IPS-15b (cell line): ENCODE measurements around the gene INPP5K.
"Not testable (repeated sequence)": the region's sequence is repeated elsewhere in the genome, so short reads cannot be mapped to it uniquely, and the experiment has no call there.

Experiments
- H3K27me3 ChIP-seq: one replicate; pipeline ENCODE4 v1.6.1; 2013; ENCODE audit warnings: low read length; ENCODE audit not compliant: control insufficient read depth, insufficient read depth
- H3K36me3 ChIP-seq: one replicate; pipeline ENCODE4 v1.6.1; 2013; ENCODE audit warnings: low read length; ENCODE audit not compliant: control insufficient read depth, insufficient read depth
- H3K4me1 ChIP-seq: one replicate; pipeline ENCODE4 v1.6.1; 2013; ENCODE audit warnings: mild to moderate bottlenecking, low read length; ENCODE audit not compliant: control insufficient read depth, insufficient read depth
- H3K4me3 ChIP-seq: one replicate; pipeline ENCODE4 v1.5.1; 2013; ENCODE audit warnings: low read depth, low read length
- H3K9ac ChIP-seq: one replicate; pipeline ENCODE4 v1.6.1; 2013; ENCODE audit warnings: low read depth, mild to moderate bottlenecking, low read length
- H3K9me3 ChIP-seq: one replicate; pipeline ENCODE4 v1.6.1; 2013; ENCODE audit warnings: mild to moderate bottlenecking, low read length; ENCODE audit not compliant: control insufficient read depth, insufficient read depth

INPP5K gene

DNA sequence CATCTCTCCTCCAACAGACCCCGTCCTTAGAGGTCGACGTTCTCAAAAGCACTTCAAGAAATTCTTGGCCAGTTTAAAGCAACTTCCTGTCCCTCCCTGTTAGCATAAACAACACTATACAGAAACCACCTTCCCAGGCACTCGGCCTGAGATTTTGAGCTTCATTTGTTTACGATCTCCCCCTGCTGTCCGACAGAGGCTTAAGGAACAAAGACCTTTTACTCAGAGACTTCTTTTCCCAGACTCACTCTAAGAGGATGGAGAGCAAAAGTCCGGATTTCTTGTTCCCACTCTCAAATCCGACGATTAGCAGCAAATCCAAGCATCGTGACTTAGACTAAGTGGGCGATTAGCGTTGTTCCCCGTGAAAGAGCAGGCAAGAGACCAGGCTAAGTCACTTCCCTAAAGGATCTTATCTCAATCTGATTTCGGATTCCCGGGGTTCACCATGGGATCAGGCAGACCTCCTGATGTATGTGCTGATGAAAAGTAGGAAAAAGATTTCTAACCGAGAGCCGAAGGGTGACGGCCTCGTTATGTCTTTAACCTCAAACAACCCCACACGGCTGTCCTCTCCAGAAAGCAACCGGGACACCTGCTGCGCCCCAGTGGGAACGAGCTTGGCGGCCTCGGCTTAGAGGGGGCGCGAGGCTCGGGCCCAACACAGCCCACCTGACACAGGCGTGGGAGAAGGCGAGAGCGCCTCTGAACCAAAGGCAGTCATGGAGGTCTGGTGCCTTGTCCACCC is 598 bp downstream of the INPP5K start:
- Histone ChIP-seq H3K36me3 (peaks cover 5% of the 10 kb centered on the region), H3K4me1 (peaks cover 5% of the 10 kb centered on the region), H3K9me3 (no peaks in the 10 kb centered on the region), H3K9ac (peak overlapping the region; percentile 1), H3K4me3 (peak overlapping the region; percentile 95), H3K27me3 (no peaks in the 10 kb centered on the region)

DNA sequence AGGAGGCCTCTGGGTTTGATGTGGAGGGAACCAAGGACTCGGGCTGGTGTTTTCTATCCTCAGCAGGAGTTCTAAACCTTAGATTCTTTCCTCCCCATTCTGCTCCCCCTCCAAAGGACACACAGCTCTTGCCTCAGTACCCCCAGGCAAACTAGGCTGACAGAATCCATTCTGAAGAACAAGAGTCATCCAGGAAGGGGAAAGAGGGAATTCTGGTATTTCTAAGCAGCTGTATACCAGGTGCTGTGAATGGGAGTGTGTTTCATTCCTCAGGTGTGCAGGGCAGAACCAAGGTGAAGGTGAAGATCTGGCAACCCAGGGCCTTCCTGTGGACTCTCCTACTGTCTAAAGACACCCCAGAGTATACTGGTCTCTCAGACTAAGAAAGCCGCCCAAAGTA is 4.1 kb downstream of the INPP5K start:
- peaks cover 5% of the 10 kb centered on the region for H3K4me1 ChIP-seq
- H3K4me3 ChIP-seq: no peak overlapping the region
- H3K27me3 ChIP-seq: no peaks in the 10 kb centered on the region
- H3K9ac ChIP-seq: no peak overlapping the region
- no peaks in the 10 kb centered on the region for H3K9me3 ChIP-seq
- H3K36me3 ChIP-seq: peaks cover 11% of the 10 kb centered on the region

DNA sequence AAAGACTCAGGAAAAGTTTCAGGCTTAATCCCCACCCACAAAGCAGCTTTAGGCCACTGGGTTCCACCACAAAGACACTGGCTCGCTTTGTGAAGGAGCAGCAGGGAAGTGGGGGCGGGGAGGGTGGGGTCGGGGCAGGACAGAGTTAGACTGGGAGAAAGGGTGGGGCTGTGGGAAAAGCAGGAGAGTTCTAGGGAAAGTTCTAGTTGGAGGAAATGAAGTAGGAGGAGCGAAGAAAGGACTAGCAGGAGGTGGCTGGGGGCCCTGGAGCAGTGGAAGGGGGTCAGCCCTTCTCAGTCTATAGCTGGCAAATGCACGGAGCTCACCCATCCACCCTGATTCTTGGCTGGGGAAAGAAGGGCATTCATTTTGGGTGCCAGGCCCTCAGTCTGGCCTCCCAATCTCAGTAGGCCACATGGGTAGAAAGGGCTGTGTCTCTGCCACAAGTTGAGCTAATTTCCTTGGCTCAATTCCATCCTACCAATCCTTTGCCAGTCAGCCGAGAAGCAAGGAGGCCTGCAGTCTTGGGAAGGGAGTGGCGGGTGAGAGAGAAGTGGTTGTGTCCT is 4.6 kb downstream of the INPP5K start:
- Histone ChIP-seq H3K4me1 (peaks cover 5% of the 10 kb centered on the region), H3K4me3 (no peak overlapping the region), H3K27me3 (no peaks in the 10 kb centered on the region), H3K36me3 (peaks cover 11% of the 10 kb centered on the region), H3K9me3 (no peaks in the 10 kb centered on the region), H3K9ac (no peak overlapping the region)

DNA sequence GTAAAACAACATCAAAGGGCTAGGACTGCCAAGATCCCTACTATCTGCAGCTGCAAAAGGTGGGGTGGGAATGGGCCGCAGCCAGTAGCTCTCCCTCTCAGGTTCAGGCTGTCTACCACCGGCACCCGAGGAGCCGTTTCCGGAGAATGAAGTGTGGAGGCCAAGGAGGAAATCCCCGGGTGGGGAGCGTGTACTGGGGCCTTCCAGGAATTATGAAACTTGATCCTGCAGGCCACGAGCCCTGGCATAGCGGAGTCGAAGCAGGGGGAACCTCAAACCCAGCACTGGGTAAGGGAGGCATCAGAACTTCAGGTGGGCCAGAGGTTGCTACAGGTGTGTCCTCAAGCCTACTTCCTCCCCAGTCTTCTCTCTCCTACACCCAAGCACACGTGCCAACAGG is 5.1 kb downstream of the INPP5K start:
- no peak overlapping the region for H3K4me3 ChIP-seq
- H3K9ac ChIP-seq: no peak overlapping the region
- H3K9me3 ChIP-seq: no peaks in the 10 kb centered on the region
- H3K4me1 ChIP-seq: peaks cover 5% of the 10 kb centered on the region
- peaks cover 15% of the 10 kb centered on the region for H3K36me3 ChIP-seq
- H3K27me3 ChIP-seq: no peaks in the 10 kb centered on the region

DNA sequence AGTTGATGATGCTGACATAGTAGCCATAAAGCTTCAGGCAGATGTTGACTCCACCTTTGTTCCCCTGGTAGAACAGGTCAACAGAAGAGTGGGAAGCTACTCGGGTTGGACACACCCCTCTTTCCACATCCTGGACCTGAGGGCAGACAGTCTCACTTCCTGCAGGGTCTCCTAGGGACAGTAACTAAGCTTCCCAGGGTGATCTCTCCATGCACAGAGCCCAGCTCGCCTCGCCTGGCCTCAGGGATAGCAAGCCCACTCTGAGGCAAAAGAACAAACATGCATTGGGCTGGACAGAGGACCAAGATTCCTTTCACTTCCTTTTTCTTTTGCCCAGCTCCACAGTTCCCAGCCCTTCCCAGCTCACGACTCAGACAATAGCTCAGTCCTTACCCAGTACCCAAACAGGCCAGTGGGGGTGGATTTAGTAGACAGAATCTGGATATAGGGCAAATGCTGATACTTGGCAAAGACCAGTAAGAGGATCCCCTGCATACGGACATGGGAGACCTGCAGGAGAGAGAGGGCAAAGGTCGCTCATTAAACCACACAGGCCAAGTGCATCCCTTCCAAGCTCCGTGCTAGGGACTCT is 7.0 kb downstream of the INPP5K start:
- peaks cover 15% of the 10 kb centered on the region for H3K36me3 ChIP-seq
- H3K9ac ChIP-seq: no peak overlapping the region

DNA sequence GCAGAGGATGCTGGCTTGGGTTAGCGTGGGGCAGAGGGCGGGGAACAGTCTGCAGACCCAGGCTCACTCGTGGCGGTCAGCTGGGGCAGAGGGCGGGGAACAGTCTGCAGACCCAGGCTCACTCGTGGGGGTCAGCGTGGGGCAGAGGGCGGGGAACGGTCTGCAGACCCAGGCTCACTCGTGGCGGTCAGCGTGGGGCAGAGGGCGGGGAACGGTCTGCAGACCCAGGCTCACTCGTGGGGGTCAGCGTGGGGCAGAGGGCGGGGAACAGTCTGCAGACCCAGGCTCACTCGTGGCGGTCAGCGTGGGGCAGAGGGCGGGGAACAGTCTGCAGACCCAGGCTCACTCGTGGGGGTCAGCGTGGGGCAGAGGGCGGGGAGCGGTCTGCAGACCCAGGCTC is 7.7 kb downstream of the INPP5K start:
- H3K9ac ChIP-seq, H3K27me3 ChIP-seq, H3K4me3 ChIP-seq, H3K9me3 ChIP-seq, H3K4me1 ChIP-seq: not testable (repeated sequence)
- peaks cover 12% of the 10 kb centered on the region for H3K36me3 ChIP-seq

More for the DNA sequence above, 7.0 kb downstream of the INPP5K start:
- Histone ChIP-seq H3K27me3 (no peaks in the 10 kb centered on the region), H3K4me1 (no peaks in the 10 kb centered on the region), H3K4me3 (no peak overlapping the region), H3K9me3 (no peaks in the 10 kb centered on the region)

DNA sequence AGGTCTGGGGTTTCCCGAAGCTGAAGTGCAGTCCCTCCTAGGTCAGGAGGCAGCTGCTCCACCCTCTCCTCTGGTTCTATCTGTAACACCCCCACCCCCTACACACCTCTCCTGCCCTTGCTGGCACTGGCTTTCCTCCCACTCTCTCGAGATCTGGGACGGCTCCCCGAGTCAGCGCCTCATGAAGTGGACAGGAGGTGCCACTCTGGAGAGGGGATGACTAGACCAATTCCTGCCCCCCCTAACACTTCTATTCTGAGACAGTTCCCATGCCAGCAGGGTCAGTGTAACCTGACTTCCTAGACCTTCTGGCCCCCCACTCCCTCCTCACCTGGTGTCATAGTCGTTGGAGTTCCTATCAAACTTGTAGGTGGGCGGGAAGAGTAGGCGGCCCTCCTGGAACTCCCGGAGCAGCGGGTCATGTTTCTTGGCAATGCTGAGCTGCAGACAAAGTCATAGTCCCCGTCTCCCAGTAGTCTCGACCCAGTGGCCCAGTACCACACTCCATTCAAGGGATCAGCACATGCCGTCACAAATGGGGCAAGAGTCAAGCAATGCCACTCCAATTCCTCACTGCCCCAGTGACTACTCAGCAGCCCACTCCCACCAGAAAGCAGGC is 9.7 kb downstream of the INPP5K start:
- H3K9me3 ChIP-seq: no peaks in the 10 kb centered on the region
- H3K36me3 ChIP-seq: peaks cover 10% of the 10 kb centered on the region
- no peaks in the 10 kb centered on the region for H3K27me3 ChIP-seq
- no peaks in the 10 kb centered on the region for H3K4me1 ChIP-seq
- H3K4me3 ChIP-seq: no peak overlapping the region
- H3K9ac ChIP-seq: no peak overlapping the region

DNA sequence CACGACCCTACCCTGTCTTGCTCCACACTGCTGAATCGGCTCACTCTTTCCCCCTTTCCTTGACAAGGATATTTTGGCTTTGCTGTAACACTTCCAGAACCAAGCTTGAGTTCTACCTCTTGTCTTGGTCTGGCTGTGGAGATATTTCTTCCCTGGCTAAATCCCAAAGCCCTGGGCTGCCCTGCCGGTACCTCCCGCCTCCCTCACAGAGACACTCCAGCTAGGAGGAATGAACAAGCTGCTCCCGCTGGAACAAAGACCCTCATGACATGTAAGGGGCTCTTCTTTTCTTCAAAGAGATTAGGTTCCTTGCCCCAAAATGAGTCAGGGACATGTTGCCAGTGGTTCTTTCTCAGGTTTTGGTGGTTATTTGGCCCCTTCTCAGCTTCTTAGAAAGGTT is 10.8 kb downstream of the INPP5K start:
- no peaks in the 10 kb centered on the region for H3K9me3 ChIP-seq
- H3K9ac ChIP-seq: no peak overlapping the region
- peaks cover 10% of the 10 kb centered on the region for H3K36me3 ChIP-seq
- no peak overlapping the region for H3K4me3 ChIP-seq
- H3K27me3 ChIP-seq: no peaks in the 10 kb centered on the region
- H3K4me1 ChIP-seq: no peaks in the 10 kb centered on the region

DNA sequence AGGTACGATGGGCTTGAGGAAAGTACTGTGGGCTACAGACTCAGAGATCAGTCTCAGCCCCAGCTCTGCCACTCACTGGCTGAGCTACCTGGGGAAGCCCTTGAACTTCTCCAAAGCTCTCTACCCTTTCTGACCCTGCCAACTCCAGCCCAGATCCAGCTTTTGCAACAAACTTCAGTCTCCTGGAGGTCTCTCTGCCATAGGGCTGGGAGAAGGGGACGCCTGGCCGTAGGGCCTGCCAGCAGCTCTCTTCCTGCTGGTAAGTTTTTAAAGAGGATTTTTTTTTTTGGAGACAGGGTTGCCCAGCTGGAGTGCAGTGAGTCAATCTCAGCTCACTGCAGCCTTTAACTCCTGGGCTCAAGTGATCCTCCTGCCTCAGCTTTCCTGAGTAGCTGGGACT is 11.5 kb downstream of the INPP5K start:
- H3K36me3 ChIP-seq: peaks cover 10% of the 10 kb centered on the region
- H3K4me1 ChIP-seq: no peaks in the 10 kb centered on the region
- no peaks in the 10 kb centered on the region for H3K9me3 ChIP-seq
- H3K9ac ChIP-seq: no peak overlapping the region
- H3K4me3 ChIP-seq: no peak overlapping the region
- no peaks in the 10 kb centered on the region for H3K27me3 ChIP-seq

DNA sequence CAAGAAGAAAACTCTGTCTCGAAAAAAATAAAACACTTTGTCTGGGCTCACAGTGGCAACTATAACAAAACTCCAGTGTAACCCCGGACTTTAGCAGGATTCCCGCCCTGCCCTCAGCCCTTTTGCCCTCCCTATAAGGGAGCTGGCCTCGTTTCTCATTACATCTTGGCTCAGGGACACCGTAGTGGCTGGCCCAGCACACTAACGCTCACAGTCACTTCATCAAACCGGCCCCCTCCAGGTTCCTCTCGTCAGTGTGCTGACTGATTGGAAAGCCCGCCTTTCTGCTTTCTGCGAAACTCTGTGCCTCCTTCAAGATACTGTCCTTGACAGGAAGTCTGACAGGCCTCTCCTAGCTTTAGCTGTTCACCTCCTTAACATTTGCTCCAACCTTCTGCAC is 12.7 kb downstream of the INPP5K start:
- Histone ChIP-seq H3K4me1 (no peaks in the 10 kb centered on the region), H3K4me3 (no peak overlapping the region), H3K9ac (no peak overlapping the region), H3K9me3 (no peaks in the 10 kb centered on the region), H3K27me3 (no peaks in the 10 kb centered on the region), H3K36me3 (peaks cover 6% of the 10 kb centered on the region)

DNA sequence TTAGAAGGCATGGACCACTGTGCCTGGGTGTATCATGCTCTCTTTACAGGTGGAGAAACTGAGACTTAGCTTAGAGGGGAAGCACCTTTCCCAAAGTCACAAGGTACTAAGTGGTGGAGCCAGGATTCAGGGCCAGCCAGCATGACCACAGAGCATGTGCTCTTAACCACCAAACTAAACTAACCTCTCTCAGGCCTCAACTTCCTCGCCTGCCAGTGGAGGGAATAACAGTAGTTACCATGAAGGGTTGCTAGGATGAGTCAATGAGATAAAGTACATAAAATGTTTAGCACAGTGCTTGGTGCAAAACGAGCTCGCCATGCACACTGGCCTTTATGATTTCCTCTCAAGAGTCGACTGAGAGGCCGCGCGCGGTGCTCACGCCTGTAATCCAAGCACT is 17.5 kb downstream of the INPP5K start:
- Histone ChIP-seq H3K9ac (no peak overlapping the region), H3K27me3 (no peaks in the 10 kb centered on the region), H3K4me1 (no peaks in the 10 kb centered on the region), H3K36me3 (peaks cover 9% of the 10 kb centered on the region), H3K9me3 (no peaks in the 10 kb centered on the region), H3K4me3 (no peak overlapping the region)

DNA sequence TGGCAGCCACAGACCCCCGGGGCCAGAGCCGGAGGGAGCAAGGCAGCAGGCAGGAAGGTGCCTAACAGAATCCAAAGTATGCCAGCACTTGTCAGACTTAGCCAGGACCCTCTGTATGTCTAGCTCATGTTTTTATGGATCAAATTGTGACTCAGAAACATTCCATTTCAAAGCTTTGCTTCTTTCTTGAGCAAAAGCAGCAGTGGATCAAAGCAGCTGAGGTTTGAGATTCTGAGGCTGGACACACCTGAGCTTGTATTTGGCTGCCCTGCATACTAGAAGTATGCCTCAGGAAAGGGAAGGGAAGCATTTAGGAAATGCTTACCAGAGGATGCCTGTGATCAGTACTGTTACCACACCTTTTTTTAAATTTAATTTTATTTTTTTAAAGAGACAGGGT is 18.2 kb downstream of the INPP5K start:
- H3K36me3 ChIP-seq: peaks cover 9% of the 10 kb centered on the region
- H3K4me3 ChIP-seq: no peak overlapping the region
- H3K4me1 ChIP-seq: no peaks in the 10 kb centered on the region
- no peaks in the 10 kb centered on the region for H3K27me3 ChIP-seq
- H3K9me3 ChIP-seq: no peaks in the 10 kb centered on the region
- no peak overlapping the region for H3K9ac ChIP-seq
